PC-9 (cell line): Measurements from ENCODE around the gene FAM171A1.

Experiments
- EZH2 ChIP-seq: fragments of 200-600 bp; sonication (generic); IDR thresholded peaks from 2 replicates; pipeline ENCODE4 v1.8.0; 2017; ENCODE audit warnings: antibody characterized with exemption, low read depth
- TF ChIP-seq, protein P1 (sequence below): fragments of 200-600 bp; sonication (generic); conservative IDR thresholded peaks from 2 replicates; pipeline ENCODE4 v1.6.1; 2017; ENCODE audit warnings: mixed run types, antibody characterized with exemption, mild to moderate bottlenecking, moderate library complexity

DNA sequence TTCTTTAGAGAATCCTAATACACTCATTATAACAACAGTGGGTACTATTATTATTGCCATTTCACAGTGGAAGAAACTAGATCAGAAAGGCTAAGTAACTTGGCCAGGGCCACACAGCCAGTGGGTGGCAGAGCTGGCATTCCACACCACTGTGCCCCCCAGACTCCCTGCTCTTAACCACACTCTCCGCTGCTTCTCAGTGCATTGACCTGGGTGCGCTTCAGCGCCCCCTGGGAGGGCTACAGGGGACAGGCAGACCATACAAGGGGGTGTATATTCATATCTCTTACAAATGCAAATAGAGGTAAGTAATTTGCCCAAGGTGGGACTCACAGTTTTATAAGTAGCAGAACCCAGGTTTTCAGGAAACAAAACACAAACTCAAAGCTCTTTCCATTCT, 125.6 kb downstream of the FAM171A1 start:
- TF ChIP-seq, protein P1, sequence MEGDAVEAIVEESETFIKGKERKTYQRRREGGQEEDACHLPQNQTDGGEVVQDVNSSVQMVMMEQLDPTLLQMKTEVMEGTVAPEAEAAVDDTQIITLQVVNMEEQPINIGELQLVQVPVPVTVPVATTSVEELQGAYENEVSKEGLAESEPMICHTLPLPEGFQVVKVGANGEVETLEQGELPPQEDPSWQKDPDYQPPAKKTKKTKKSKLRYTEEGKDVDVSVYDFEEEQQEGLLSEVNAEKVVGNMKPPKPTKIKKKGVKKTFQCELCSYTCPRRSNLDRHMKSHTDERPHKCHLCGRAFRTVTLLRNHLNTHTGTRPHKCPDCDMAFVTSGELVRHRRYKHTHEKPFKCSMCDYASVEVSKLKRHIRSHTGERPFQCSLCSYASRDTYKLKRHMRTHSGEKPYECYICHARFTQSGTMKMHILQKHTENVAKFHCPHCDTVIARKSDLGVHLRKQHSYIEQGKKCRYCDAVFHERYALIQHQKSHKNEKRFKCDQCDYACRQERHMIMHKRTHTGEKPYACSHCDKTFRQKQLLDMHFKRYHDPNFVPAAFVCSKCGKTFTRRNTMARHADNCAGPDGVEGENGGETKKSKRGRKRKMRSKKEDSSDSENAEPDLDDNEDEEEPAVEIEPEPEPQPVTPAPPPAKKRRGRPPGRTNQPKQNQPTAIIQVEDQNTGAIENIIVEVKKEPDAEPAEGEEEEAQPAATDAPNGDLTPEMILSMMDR, result peak; percentile 39
- TF ChIP-seq EZH2, result no peak
